Testis (tissue), 2 donors: ENCODE measurements around the gene SNTG2.

ENCODE experiments used
- CTCF ChIP-seq, 3 experiments: fragments of 450-650 bp in 2 of 3; fragments of 200-600 bp in 1 of 3; sonication (generic) in 1 of 3; IDR thresholded peaks; one replicate each; pipeline ENCODE4 v1.5.1; 2016 to 2019; ENCODE audit warnings: antibody characterized with exemption in 3 of 3, mild to moderate bottlenecking in 2 of 3, moderate library complexity in 1 of 3
- POLR2A ChIP-seq: fragments of 450-650 bp; IDR thresholded peaks from one replicate; pipeline ENCODE4 v1.6.1; 2017; ENCODE audit warnings: antibody characterized with exemption, mild to moderate bottlenecking, moderate library complexity

GRCh38 chr2:1157107-1157506, 206.5 kb downstream of the SNTG2 start:
- TF ChIP-seq CTCF (IDR thresholded peaks at IDR 0.05) (no peak), POLR2A (no peak)
